ENCODE measurements around the gene SLC27A2. TPM values are rescaled to one million over a fixed set of nuclear protein-coding genes. Genes with fewer than 3 reads are reported as not detected.

SLC27A2 gene
- total and polyA plus RNA-seq, 2 donors (not counting 1 experiment from before 2014, with no cell fraction given) = 0.39 to 0.49 TPM

DNA sequence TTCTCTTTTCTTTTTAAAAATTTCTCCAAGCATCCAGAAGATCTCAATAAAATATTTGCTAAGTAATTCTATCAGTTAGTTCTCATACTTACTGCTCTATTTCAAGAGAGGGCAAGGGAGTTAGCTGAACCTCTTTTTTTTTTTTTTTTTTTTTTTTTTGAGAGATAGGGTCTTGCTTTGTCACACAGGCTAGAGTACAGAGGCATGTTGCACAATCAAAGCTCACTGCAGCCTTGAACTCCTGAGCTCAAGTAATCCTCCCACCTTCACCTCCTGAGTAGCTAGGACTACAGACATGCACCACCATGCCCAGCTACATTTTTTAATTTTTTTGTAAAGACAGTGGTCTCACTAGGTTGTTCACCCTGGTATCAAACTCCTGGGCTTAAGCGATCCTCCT lies 62.2 kb downstream of the SLC27A2 start:
- ChIA-PET POLR2A (interaction anchor here (0.6 kb wide), 1 partner anchor 61 kb away, joined by 4 read pairs; no protein-coding TSS in a partner anchor), CTCF (no interaction called here)
- Histone ChIP-seq H3K9me3 (ENCODE audit: control extremely low read depth in 1 of 3, control insufficient read depth in 2 of 3, insufficient read depth in 1 of 3, low read length in 2 of 3) (no peaks in the 10 kb centered on the region), H3K27ac (ENCODE audit: low read length in 2 of 2) (no peak overlapping the region), H3K4me3 (ENCODE audit: control extremely low read depth in 1 of 5, extremely low read depth in 1 of 5, insufficient read depth in 1 of 5, low read depth in 2 of 5, low read length in 4 of 5) (no peak overlapping the region), H3K36me3 (replicated peaks in 1 of 2; ENCODE audit: control extremely low read depth in 1 of 2, control insufficient read depth in 1 of 2, extremely low read depth in 1 of 2, insufficient read depth in 2 of 2, low read length in 1 of 2) (no peaks in the 10 kb centered on the region), H2AFZ (ENCODE audit: insufficient read depth, low read depth, low read length, poor library complexity, severe bottlenecking) (no peak overlapping the region), H3K27me3 (replicated peaks in 1 of 4; ENCODE audit: control extremely low read depth in 1 of 4, control insufficient read depth in 3 of 4, insufficient read depth in 4 of 4, low read length in 3 of 4) (no peaks in the 10 kb centered on the region), H4K20me1 (ENCODE audit: control insufficient read depth, insufficient read depth, low read length, poor library complexity, severe bottlenecking) (no peaks in the 10 kb centered on the region), H3K4me1 (ENCODE audit: control insufficient read depth in 2 of 2, insufficient read depth in 2 of 2, low read length in 2 of 2) (peaks cover 9 to 13% of the 10 kb centered on the region in 2 donors), H3K79me2 (ENCODE audit: control insufficient read depth, insufficient read depth, low read length) (no peaks in the 10 kb centered on the region), H3K4me2 (replicated peaks; ENCODE audit: low read depth, low read length, poor library complexity, severe bottlenecking) (no peak overlapping the region), H3K9ac (ENCODE audit: low read length) (no peak overlapping the region)
- Mint-ChIP-seq H3K27ac (no peak overlapping the region), H3K4me1 (peaks cover 12% of the 10 kb centered on the region), H3K27me3 (no peaks in the 10 kb centered on the region), H3K4me3 (no peak overlapping the region), H3K9me3 (ENCODE audit: insufficient read depth) (no peaks in the 10 kb centered on the region)
- 100% methylated on average over 1 of the region's 1 CpG for WGBS (ENCODE audit: insufficient coverage)
- intact Hi-C loops (cut with micrococcal nuclease) = no loop called here
- TF ChIP-seq EZH2 (IDR thresholded peaks at IDR 0.05; ENCODE audit: borderline replicate concordance, insufficient read depth, low read depth, low read length, poor library complexity, severe bottlenecking) = no peak
- TF ChIP-seq, protein P1, sequence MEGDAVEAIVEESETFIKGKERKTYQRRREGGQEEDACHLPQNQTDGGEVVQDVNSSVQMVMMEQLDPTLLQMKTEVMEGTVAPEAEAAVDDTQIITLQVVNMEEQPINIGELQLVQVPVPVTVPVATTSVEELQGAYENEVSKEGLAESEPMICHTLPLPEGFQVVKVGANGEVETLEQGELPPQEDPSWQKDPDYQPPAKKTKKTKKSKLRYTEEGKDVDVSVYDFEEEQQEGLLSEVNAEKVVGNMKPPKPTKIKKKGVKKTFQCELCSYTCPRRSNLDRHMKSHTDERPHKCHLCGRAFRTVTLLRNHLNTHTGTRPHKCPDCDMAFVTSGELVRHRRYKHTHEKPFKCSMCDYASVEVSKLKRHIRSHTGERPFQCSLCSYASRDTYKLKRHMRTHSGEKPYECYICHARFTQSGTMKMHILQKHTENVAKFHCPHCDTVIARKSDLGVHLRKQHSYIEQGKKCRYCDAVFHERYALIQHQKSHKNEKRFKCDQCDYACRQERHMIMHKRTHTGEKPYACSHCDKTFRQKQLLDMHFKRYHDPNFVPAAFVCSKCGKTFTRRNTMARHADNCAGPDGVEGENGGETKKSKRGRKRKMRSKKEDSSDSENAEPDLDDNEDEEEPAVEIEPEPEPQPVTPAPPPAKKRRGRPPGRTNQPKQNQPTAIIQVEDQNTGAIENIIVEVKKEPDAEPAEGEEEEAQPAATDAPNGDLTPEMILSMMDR (IDR thresholded peaks at IDR 0.05) = no peak
- no peak for ATAC-seq (ENCODE audit: low read depth)
- DNase-seq = no peak

DNA sequence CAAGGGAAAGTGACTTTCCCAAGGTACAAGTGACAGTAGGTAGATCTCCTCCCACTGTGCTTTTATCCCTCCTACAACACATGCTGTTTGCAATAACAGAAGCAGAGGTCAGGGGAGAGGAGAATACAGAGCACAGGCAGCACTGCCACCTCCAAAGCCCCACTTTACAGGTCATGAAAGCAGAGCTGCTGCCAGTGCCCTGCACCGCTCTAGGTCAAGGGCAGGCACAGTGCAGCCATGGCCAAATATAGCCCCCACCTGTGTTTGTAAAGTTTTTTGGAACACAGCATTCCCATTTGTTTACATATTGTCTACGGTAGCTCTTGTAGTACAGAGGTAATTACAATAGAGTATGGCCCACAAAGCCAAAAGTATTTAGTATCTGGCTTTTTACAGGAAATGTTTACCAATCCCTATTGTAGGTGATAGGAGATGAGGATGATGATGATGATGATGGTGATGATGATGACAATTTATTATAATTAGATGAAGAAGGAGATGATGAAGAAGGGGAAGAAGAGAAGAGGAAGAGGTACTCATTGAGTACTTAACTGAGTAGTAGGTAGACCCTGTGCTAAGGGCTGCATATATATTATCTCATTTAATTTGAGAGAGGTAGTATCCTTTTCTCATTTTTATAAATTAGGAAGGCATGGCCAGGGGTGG lies 63.1 kb downstream of the SLC27A2 start:
- ATAC-seq (ENCODE audit: low read depth) (no peak), DNase-seq (no peak)
- no peak for TF ChIP-seq EZH2 (IDR thresholded peaks at IDR 0.05; ENCODE audit: borderline replicate concordance, insufficient read depth, low read depth, low read length, poor library complexity, severe bottlenecking)
- TF ChIP-seq, protein P1 (IDR thresholded peaks at IDR 0.05) = no peak
- Mint-ChIP-seq H3K4me1 (peaks cover 12% of the 10 kb centered on the region), H3K9me3 (ENCODE audit: insufficient read depth) (no peaks in the 10 kb centered on the region), H3K27me3 (no peaks in the 10 kb centered on the region), H3K4me3 (no peak overlapping the region), H3K27ac (no peak overlapping the region)
- no peak overlapping the region for H3K27ac ChIP-seq (ENCODE audit: low read length in 2 of 2)
- no peak overlapping the region for H3K9ac ChIP-seq (ENCODE audit: low read length)
- H3K36me3 ChIP-seq (replicated peaks in 1 of 2; ENCODE audit: control extremely low read depth in 1 of 2, control insufficient read depth in 1 of 2, extremely low read depth in 1 of 2, insufficient read depth in 2 of 2, low read length in 1 of 2) = no peaks in the 10 kb centered on the region
- peaks cover 0 to 2% (median 0%) of the 10 kb centered on the region in 4 experiments for H3K27me3 ChIP-seq (replicated peaks in 1 of 4; ENCODE audit: control extremely low read depth in 1 of 4, control insufficient read depth in 3 of 4, insufficient read depth in 4 of 4, low read length in 3 of 4)
- H2AFZ ChIP-seq (ENCODE audit: insufficient read depth, low read depth, low read length, poor library complexity, severe bottlenecking) = no peak overlapping the region
- WGBS (ENCODE audit: insufficient coverage) = no CpG with 5 or more reads among the region's 2 CpGs
- no peaks in the 10 kb centered on the region for H4K20me1 ChIP-seq (ENCODE audit: control insufficient read depth, insufficient read depth, low read length, poor library complexity, severe bottlenecking)
- intact Hi-C loops (cut with micrococcal nuclease) = no loop called here
- POLR2A ChIA-PET = no interaction called here
- H3K4me1 ChIP-seq (ENCODE audit: control insufficient read depth in 2 of 2, insufficient read depth in 2 of 2, low read length in 2 of 2) = peaks cover 9 to 13% of the 10 kb centered on the region in 2 donors
- no peak overlapping the region for H3K4me2 ChIP-seq (replicated peaks; ENCODE audit: low read depth, low read length, poor library complexity, severe bottlenecking)
- no peak overlapping the region for H3K4me3 ChIP-seq (ENCODE audit: control extremely low read depth in 1 of 5, extremely low read depth in 1 of 5, insufficient read depth in 1 of 5, low read depth in 2 of 5, low read length in 4 of 5)
- CTCF ChIA-PET = no interaction called here
- no peaks in the 10 kb centered on the region for H3K79me2 ChIP-seq (ENCODE audit: control insufficient read depth, insufficient read depth, low read length)
- H3K9me3 ChIP-seq (ENCODE audit: control extremely low read depth in 1 of 3, control insufficient read depth in 2 of 3, insufficient read depth in 1 of 3, low read length in 2 of 3) = no peaks in the 10 kb centered on the region

Measured in B cell (primary cell).